Adipocyte (in vitro differentiated cells): ENCODE measurements around the gene GAGE12E.
"Not testable (repeated sequence)": the region's sequence is repeated elsewhere in the genome, so short reads cannot be mapped to it uniquely, and the experiment has no call there.

ENCODE experiments used
- DNase-seq: peaks from one replicate; pipeline ENCODE4 v3.0.0-alpha.2; 2015; ENCODE audit warnings: low read depth
- H3K27me3 ChIP-seq: replicated peaks from 2 replicates; pipeline ENCODE4 v1.7.0; 2013; ENCODE audit warnings: mild to moderate bottlenecking, low read length, moderate library complexity; ENCODE audit not compliant: control insufficient read depth, insufficient read depth
- H3K36me3 ChIP-seq: 2 replicates; pipeline ENCODE4 v1.7.0; 2013; ENCODE audit warnings: low read length, mild to moderate bottlenecking, moderate library complexity; ENCODE audit not compliant: control insufficient read depth, insufficient read depth, severe bottlenecking
- H3K4me1 ChIP-seq: 2 replicates; pipeline ENCODE4 v1.7.0; 2013; ENCODE audit warnings: mild to moderate bottlenecking, low read length, moderate library complexity; ENCODE audit not compliant: control insufficient read depth, insufficient read depth
- H3K4me3 ChIP-seq: 2 replicates; pipeline ENCODE4 v1.7.0; 2013; ENCODE audit warnings: mild to moderate bottlenecking, low read length, moderate library complexity
- H3K9ac ChIP-seq: 2 replicates; pipeline ENCODE4 v1.7.0; 2013; ENCODE audit warnings: mild to moderate bottlenecking, low read length, moderate library complexity
- H3K9me3 ChIP-seq: 2 replicates; pipeline ENCODE4 v1.7.0; 2013; ENCODE audit warnings: mild to moderate bottlenecking, low read length, moderate library complexity; ENCODE audit not compliant: control insufficient read depth

GAGE12E gene

GRCh38 chrX:49550989-49551388 is at the start of gene GAGE12E:
TSS of gene GAGE12E (plus strand) at chrX:49551289. CDS start at chrX:49552444, 1,155 bp downstream.
- not testable (repeated sequence) for DNase-seq, H3K4me1 ChIP-seq, H3K9ac ChIP-seq, H3K4me3 ChIP-seq, H3K27me3 ChIP-seq, H3K36me3 ChIP-seq, H3K9me3 ChIP-seq

GRCh38 chrX:49531877-49532276 is 19.2 kb upstream of the GAGE12E start, which contains the start of gene GAGE12C:
TSS of gene GAGE12C (plus strand) at chrX:49532177. CDS start at chrX:49533332, 1,155 bp downstream.
- not testable (repeated sequence) for H3K9me3 ChIP-seq, H3K4me1 ChIP-seq, H3K36me3 ChIP-seq, H3K9ac ChIP-seq, DNase-seq, H3K4me3 ChIP-seq, H3K27me3 ChIP-seq

- DNase-seq, H3K4me1 ChIP-seq, H3K4me3 ChIP-seq, H3K27me3 ChIP-seq, H3K9me3 ChIP-seq, H3K9ac ChIP-seq, H3K36me3 ChIP-seq: not testable (repeated sequence)
These were observed 9.7 kb upstream of the GAGE12E start, which contains the start of gene GAGE12D for GRCh38 chrX:49541433-49541832. TSS of gene GAGE12D (plus strand) at chrX:49541733. CDS start at chrX:49542888, 1,155 bp downstream.

- not testable (repeated sequence) for H3K27me3 ChIP-seq, H3K9ac ChIP-seq, H3K36me3 ChIP-seq, H3K4me3 ChIP-seq, H3K9me3 ChIP-seq, H3K4me1 ChIP-seq, DNase-seq
These were observed 9.5 kb downstream of the GAGE12E start, which contains the start of gene GAGE12F for GRCh38 chrX:49560542-49560941. TSS of gene GAGE12F (plus strand) at chrX:49560842. CDS start at chrX:49561997, 1,155 bp downstream.

GRCh38 chrX:49568728-49569127 is 17.6 kb downstream of the GAGE12E start:
- not testable (repeated sequence) for H3K9ac ChIP-seq, H3K4me3 ChIP-seq, H3K9me3 ChIP-seq, H3K36me3 ChIP-seq, H3K27me3 ChIP-seq, H3K4me1 ChIP-seq, DNase-seq

GRCh38 chrX:49569152-49569551 is 18.1 kb downstream of the GAGE12E start:
- H3K4me3 ChIP-seq, H3K9ac ChIP-seq, H3K4me1 ChIP-seq, H3K9me3 ChIP-seq, H3K36me3 ChIP-seq, H3K27me3 ChIP-seq, DNase-seq: not testable (repeated sequence)

GRCh38 chrX:49570100-49570499 is 19.0 kb downstream of the GAGE12E start, which contains the start of gene GAGE12G:
TSS of gene GAGE12G (plus strand) at chrX:49570400. CDS start at chrX:49571555, 1,155 bp downstream.
- H3K9me3 ChIP-seq, H3K36me3 ChIP-seq: not testable (repeated sequence)

GRCh38 chrX:49579649-49580048 is 28.6 kb downstream of the GAGE12E start, which contains the start of gene GAGE12H:
TSS of gene GAGE12H (plus strand) at chrX:49579949. CDS start at chrX:49581104, 1,155 bp downstream.
- not testable (repeated sequence) for H3K36me3 ChIP-seq, H3K9me3 ChIP-seq, H3K4me1 ChIP-seq, H3K4me3 ChIP-seq, DNase-seq, H3K9ac ChIP-seq, H3K27me3 ChIP-seq

More at GRCh38 chrX:49570100-49570499, 19.0 kb downstream of the GAGE12E start, which contains the start of gene GAGE12G:
- H3K9ac ChIP-seq, DNase-seq, H3K4me3 ChIP-seq, H3K27me3 ChIP-seq, H3K4me1 ChIP-seq: not testable (repeated sequence)

GRCh38 chrX:49589196-49589595 is 38.1 kb downstream of the GAGE12E start, which contains the start of gene GAGE2A:
TSS of gene GAGE2A (plus strand) at chrX:49589496. CDS start at chrX:49590651, 1,155 bp downstream.
- DNase-seq, H3K9me3 ChIP-seq, H3K36me3 ChIP-seq, H3K4me3 ChIP-seq, H3K27me3 ChIP-seq, H3K9ac ChIP-seq, H3K4me1 ChIP-seq: not testable (repeated sequence)

- H3K27me3 ChIP-seq, H3K4me1 ChIP-seq, DNase-seq, H3K9ac ChIP-seq, H3K36me3 ChIP-seq, H3K9me3 ChIP-seq, H3K4me3 ChIP-seq: not testable (repeated sequence)
These were observed 38.8 kb downstream of the GAGE12E start for GRCh38 chrX:49589769-49590478.

- H3K9me3 ChIP-seq, H3K27me3 ChIP-seq, H3K4me3 ChIP-seq, DNase-seq, H3K9ac ChIP-seq, H3K36me3 ChIP-seq, H3K4me1 ChIP-seq: not testable (repeated sequence)
These were observed 39.4 kb downstream of the GAGE12E start for GRCh38 chrX:49590488-49590887.
